Vagina (tissue), 2 donors: ENCODE measurements around the gene YDJC. TPM values are rescaled to one million over a fixed set of nuclear protein-coding genes. Genes with fewer than 3 reads are reported as not detected.

Experiments used
- DNase-seq, 2 donors: peaks; one replicate each; pipeline ENCODE4 v3.0.0-alpha.2; 2017; ENCODE audit errors: extremely low spot score in 2 of 2
- H3K27ac ChIP-seq: fragments of 200-600 bp; sonication (generic); one replicate; pipeline ENCODE4 v1.5.1; 2019
- H3K27me3 ChIP-seq: fragments of 200-600 bp; sonication (generic); one replicate; pipeline ENCODE4 v1.5.1; 2019
- H3K36me3 ChIP-seq, 2 donors: fragments of 200-600 bp; sonication (generic); one replicate each; pipeline ENCODE4 v1.5.1; 2017 to 2019
- H3K4me1 ChIP-seq: fragments of 200-600 bp; sonication (generic); one replicate; pipeline ENCODE4 v1.5.1; 2019
- H3K4me3 ChIP-seq, 2 donors: fragments of 200-600 bp; sonication (generic); 1 replicate in 1 of 2; 2 replicates in 1 of 2; pipeline ENCODE4 v1.5.1; 2016 to 2019
- H3K9me3 ChIP-seq: fragments of 200-600 bp; sonication (generic); one replicate; pipeline ENCODE4 v1.5.1; 2019
- POLR2A ChIP-seq, 2 donors: fragments of 450-650 bp; IDR thresholded peaks; one replicate each; pipeline ENCODE4 v1.6.1; 2017; ENCODE audit warnings: antibody characterized with exemption in 2 of 2, mild to moderate bottlenecking in 2 of 2, moderate library complexity in 2 of 2
- POLR2AphosphoS5 ChIP-seq, 2 donors: sonication (generic); formaldehyde crosslinking; IDR thresholded peaks; one replicate each; pipeline ENCODE4 v1.9.0; 2017; ENCODE audit warnings: antibody characterized with exemption in 2 of 2, mild to moderate bottlenecking in 2 of 2, low read depth in 1 of 2; ENCODE audit not compliant: insufficient read depth in 1 of 2
- intact Hi-C: fragments of 100-400 bp; cut with DNase I; formaldehyde crosslinking; loops from one replicate; pipeline ENCODE4 v1.15.1; 2023
- total RNA-seq: library from RNA; depleted of rRNA; stranded (reverse); fragments of >200 nt; gene quantifications from one replicate; pipeline ENCODE4 v1.2.3, GENCODE V29; 2016
- TF ChIP-seq, protein P1 (sequence below), 3 experiments: fragments of 450-650 bp in 2 of 3; fragments of 200-600 bp in 1 of 3; sonication (generic) in 1 of 3; IDR thresholded peaks; one replicate each; pipeline ENCODE4 v1.5.1; 2017 to 2019; ENCODE audit warnings: antibody characterized with exemption in 3 of 3, mild to moderate bottlenecking in 2 of 3, moderate library complexity in 2 of 3

Gene YDJC
- total RNA-seq, 1 donor from 2014 or later, result 22.6 TPM

GRCh38 chr22:21628386-21629254 is 1.2 kb downstream of the YDJC start:
- Histone ChIP-seq H3K4me1 (peaks cover 43% of the 10 kb centered on the region), H3K9me3 (no peaks in the 10 kb centered on the region), H3K27ac (peak overlapping the region; percentile 65), H3K36me3 (peaks cover 0 to 4% of the 10 kb centered on the region in 2 donors), H3K27me3 (no peaks in the 10 kb centered on the region), H3K4me3 (peak overlapping the region; percentile 90 to 92)
- no peak for TF ChIP-seq POLR2A (IDR thresholded peaks at IDR 0.05)
- TF ChIP-seq, protein P1, sequence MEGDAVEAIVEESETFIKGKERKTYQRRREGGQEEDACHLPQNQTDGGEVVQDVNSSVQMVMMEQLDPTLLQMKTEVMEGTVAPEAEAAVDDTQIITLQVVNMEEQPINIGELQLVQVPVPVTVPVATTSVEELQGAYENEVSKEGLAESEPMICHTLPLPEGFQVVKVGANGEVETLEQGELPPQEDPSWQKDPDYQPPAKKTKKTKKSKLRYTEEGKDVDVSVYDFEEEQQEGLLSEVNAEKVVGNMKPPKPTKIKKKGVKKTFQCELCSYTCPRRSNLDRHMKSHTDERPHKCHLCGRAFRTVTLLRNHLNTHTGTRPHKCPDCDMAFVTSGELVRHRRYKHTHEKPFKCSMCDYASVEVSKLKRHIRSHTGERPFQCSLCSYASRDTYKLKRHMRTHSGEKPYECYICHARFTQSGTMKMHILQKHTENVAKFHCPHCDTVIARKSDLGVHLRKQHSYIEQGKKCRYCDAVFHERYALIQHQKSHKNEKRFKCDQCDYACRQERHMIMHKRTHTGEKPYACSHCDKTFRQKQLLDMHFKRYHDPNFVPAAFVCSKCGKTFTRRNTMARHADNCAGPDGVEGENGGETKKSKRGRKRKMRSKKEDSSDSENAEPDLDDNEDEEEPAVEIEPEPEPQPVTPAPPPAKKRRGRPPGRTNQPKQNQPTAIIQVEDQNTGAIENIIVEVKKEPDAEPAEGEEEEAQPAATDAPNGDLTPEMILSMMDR (IDR thresholded peaks at IDR 0.05), result no peak
- TF ChIP-seq POLR2AphosphoS5 (IDR thresholded peaks at IDR 0.05; ENCODE audit: insufficient read depth in 1 of 2, low read depth in 1 of 2), result no peak
- intact Hi-C loops, result no loop called here
- DNase-seq, result no peak

- TF ChIP-seq, protein P1 (IDR thresholded peaks at IDR 0.05), result no peak
- TF ChIP-seq POLR2A (IDR thresholded peaks at IDR 0.05) (no peak), POLR2AphosphoS5 (IDR thresholded peaks at IDR 0.05; ENCODE audit: insufficient read depth in 1 of 2, low read depth in 1 of 2) (no peak)
- Histone ChIP-seq H3K27ac (no peak overlapping the region), H3K36me3 (peaks cover 0 to 4% of the 10 kb centered on the region in 2 donors), H3K4me1 (peaks cover 57% of the 10 kb centered on the region), H3K4me3 (no peak overlapping the region), H3K27me3 (no peaks in the 10 kb centered on the region), H3K9me3 (no peaks in the 10 kb centered on the region)
- intact Hi-C loops, result no loop called here
- no peak for DNase-seq
Observed at GRCh38 chr22:21626735-21627469, 2.9 kb downstream of the YDJC start.

DNA sequence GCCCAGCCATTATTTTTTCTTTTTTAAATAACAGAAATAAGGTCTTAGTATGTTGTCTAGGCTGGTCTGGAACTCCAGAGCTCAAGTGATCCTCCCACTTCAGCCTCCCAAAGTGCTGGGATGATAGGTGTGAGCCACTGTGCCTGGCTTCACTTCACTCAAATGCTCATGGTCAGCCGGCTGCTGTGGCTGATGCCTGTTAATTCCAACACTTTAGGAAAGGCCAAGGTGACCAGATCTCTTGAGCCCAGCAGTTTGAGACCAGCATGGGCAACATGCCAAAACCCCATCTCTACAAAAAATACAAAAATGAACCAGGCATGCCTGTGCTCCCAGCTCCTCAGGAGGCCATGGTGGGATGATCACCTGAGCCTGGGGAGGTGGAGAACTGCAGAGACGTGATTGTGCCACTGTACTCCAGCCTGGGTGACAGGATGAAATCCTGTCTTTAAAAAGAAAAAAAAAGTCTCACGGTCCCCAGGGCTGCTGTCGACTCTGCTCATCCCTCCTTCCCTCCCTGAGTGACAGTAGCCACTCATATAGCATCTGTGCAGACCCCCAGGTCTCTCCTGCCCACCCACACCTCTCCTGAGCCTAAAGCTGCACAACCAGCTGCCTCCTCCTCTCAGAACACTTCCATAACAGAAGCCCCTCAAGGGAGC is 3.6 kb downstream of the YDJC start:
- no peaks in the 10 kb centered on the region for H3K9me3 ChIP-seq
- H3K27me3 ChIP-seq, result no peaks in the 10 kb centered on the region
- no peak overlapping the region for H3K27ac ChIP-seq
- no peak overlapping the region for H3K4me3 ChIP-seq
- intact Hi-C loops, result no loop called here
- no peak for DNase-seq
- TF ChIP-seq POLR2A (IDR thresholded peaks at IDR 0.05) (no peak), POLR2AphosphoS5 (IDR thresholded peaks at IDR 0.05; ENCODE audit: insufficient read depth in 1 of 2, low read depth in 1 of 2) (no peak)
- TF ChIP-seq, protein P1 (IDR thresholded peaks at IDR 0.05), result no peak
- H3K4me1 ChIP-seq, result peaks cover 60% of the 10 kb centered on the region
- H3K36me3 ChIP-seq, result peaks cover 0 to 4% of the 10 kb centered on the region in 2 donors

DNA sequence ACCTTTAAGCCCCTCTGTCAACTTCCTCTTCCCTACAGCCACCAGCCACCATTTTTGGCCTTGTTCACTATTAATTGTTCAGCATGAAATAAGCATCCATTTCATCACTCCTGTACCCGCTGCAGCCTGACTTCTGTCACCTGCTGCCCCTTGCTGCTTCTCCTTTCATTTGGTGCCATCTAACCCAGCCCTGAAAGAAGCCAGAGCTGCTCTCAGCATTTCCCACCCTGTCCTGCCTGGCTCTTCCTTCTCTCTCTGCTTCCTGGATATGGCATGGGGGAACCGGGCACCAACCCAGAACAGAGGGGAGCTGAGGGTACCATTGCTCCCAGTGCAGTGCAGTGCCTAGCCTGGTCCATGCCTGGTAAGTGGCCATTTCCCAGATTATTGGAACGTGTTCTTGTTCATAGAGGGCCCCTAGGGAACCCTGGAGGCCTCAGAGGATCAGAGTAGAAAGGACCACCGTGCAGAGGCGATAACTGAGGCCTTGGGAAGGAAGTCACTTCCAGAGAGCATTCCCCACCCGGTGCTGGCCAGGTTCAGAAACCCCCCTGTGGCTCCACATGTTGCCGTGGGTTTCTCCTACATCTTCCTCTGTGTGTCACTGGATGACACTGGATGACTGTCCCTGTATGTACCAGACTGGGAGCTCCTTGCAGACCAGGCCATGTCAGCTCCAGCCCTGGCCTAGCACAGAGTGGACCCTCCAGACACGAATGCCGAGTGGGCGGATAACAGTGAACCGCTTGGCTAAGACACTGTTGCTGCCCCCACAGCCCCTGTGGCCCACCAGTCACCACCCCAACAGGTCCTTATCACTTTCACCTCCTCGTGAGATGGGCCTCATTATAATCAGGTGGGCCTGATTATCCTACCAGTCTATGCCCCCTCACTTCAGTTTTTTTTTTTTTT is 4.7 kb downstream of the YDJC start:
- H3K27me3 ChIP-seq, result no peaks in the 10 kb centered on the region
- no peak for DNase-seq
- TF ChIP-seq POLR2AphosphoS5 (IDR thresholded peaks at IDR 0.05; ENCODE audit: insufficient read depth in 1 of 2, low read depth in 1 of 2) (no peak), POLR2A (IDR thresholded peaks at IDR 0.05) (no peak)
- TF ChIP-seq, protein P1 (IDR thresholded peaks at IDR 0.05), result no peak
- H3K27ac ChIP-seq, result no peak overlapping the region
- no peaks in the 10 kb centered on the region for H3K9me3 ChIP-seq
- peaks cover 0 to 4% of the 10 kb centered on the region in 2 donors for H3K36me3 ChIP-seq
- intact Hi-C loops, result no loop called here
- H3K4me3 ChIP-seq, result no peak overlapping the region
- peaks cover 71% of the 10 kb centered on the region for H3K4me1 ChIP-seq
